ENCODE measurements around the gene ATP6V0C.
"Not testable (repeated sequence)": the region's sequence is repeated elsewhere in the genome, so short reads cannot be mapped to it uniquely, and the experiment has no call there.

ATP6V0C gene

GRCh38 chr16:2474877-2475412, 38.8 kb upstream of the ATP6V0C start, which contains the start of gene TBC1D24:
Gene TBC1D24 (plus strand): TSS chr16:2475127. CDS start chr16:2496149, 21,022 bp downstream.
- peak; percentile 44 to 60 for DNase-seq (ENCODE audit: low read depth in 2 of 2)

DNA sequence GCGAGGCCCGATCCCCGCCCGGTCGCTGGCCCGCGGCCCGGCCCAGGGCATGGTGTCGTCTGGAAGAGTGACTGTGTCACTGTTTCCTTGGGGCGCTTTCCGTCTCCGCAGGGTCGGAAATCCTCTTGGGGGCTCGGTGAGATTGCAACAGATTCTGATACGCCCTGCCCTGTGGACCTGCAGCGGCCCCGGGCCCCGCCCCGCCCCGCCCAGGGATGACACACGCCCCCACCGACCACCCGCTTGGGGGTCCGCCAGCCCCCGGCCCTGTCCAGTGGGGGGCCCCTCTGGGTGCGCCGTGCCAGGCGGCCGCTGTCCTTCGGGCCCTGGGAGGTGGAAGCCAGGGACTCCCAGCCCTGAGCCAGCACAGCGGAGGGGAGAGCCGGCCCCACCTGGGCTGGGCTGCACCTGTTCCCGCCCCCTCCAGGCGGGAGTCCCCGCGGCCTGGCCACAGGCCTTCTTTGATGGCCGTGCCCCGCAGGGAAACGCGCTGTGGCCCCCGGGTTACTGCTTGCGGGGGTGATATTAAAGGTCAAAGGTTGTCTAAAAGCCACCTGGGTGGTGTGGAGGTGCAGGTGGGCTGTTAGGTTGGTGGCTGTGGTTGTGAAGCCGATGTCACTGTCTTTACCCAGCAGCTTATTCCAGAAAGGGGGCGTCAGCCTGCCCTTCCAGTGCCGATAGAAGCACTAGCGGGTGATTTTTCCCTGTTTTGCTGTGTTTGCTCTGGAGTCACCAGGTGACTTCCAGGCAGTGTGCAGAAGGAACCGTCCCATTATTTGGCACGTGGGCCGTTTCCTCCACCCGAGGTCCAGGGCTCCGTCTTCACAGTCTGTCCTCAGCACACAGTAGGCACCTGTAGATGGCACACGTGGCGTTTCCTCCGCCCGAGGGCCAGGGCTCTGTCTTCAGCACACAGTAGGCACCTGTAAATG, 38.1 kb upstream of the ATP6V0C start:
- DNase-seq (ENCODE audit: low read depth in 2 of 2) = no peak

DNA sequence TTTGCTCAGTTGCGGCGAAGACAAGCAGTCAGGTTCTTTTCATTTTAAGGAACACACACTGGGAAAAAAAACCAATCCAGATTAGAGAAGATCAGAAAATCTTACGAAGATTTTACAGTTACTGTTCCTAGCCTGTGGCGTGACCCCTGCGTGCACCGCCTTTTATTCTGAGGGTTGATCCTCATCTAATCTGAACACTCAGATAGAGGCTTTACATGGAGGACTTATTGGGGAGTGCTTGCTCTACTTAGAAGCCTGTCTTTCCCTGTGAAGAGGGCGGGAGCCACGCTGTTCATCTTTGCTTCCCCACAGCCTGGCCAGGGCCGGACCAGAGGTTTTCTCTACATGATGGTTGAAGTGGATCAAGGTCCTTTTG, 37.4 kb upstream of the ATP6V0C start:
- DNase-seq (ENCODE audit: low read depth in 2 of 2) = no peak

- DNase-seq (ENCODE audit: low read depth in 2 of 2) = no peak
These were observed 37.0 kb upstream of the ATP6V0C start for GRCh38 chr16:2476741-2477140.

- no peak for DNase-seq (ENCODE audit: low read depth in 2 of 2)
These were observed 36.4 kb upstream of the ATP6V0C start for GRCh38 chr16:2477327-2477726.

DNA sequence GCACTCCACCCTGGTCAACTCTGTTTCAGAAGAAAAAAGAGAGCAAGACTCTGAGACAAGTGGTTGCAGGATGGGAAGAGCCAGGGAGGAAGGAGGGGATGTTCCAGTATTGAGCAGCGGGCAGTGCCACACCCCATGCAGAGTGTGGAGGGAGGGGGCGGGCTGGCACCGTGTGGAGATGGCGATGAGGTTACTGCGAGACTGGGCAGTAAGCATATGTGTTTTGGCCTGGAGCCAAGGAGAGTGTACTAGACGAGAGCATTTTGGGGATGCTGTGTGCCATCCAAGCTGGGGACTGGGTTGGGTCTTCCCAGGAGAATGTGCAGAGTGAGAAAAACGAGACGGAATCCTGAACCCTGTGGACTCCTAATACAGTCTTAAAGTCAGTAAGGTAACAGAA, 35.5 kb upstream of the ATP6V0C start:
- DNase-seq (ENCODE audit: low read depth in 2 of 2) = no peak

DNA sequence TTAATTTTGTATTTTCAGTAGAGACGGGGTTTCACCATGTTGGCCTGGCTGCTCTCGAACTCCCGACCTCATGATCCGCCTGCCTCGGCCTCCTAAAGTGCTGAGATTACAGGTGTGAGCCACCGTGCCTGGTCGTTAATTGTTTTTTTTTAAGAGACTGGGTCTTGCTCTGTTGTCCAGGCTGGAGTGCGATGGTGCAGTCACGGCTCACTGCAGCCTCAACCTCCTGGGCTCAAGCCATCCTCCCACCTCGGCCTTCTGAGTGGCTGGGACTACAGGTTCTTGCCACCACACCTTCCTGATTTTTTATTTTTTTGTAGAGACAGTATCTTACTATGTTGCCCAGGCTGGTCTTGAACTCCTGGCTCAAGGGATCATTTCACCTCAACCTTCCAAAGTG, 33.8 kb upstream of the ATP6V0C start:
- not testable (repeated sequence) for DNase-seq (ENCODE audit: low read depth in 2 of 2)

DNA sequence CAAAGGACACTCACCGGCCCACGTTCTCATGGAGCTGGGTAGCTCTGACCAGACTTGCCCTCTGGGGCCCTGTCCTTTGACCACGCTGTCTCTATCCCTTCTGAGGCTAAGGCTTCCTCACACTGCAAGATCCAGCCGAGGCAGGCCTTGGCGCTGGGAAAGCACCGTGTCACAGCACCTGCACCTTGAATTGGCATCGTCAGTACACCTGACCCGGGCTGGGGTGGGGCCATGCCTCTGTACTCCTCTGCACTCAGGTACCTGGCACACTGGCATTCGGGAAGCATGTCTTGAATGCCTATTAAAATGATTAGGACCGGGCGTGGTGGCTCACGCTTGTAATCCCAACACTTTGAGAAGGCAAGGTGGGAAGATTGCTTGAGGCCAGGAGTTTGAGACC, 32.8 kb upstream of the ATP6V0C start:
- no peak for DNase-seq (ENCODE audit: low read depth in 2 of 2)

DNA sequence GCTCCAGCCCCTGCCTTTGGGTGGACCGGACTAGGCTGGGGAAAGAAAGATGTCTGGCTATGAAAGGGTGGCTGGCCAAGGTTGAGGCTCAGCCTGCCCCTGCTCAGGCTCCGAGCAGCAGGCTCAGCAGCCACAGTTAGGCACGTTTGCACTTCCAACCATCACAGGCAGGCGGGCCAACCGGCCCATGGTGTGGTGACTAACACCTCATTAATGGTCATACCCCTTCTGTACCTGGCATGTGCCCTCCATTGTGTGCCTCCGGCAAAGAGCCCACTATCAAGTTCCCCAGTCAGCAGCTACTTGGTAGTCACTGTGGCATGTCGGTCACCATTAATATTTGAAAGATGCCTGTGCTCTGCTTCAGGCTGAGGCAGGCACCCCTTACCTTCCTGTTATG, 32.1 kb upstream of the ATP6V0C start:
- DNase-seq (ENCODE audit: low read depth in 2 of 2) = no peak

DNA sequence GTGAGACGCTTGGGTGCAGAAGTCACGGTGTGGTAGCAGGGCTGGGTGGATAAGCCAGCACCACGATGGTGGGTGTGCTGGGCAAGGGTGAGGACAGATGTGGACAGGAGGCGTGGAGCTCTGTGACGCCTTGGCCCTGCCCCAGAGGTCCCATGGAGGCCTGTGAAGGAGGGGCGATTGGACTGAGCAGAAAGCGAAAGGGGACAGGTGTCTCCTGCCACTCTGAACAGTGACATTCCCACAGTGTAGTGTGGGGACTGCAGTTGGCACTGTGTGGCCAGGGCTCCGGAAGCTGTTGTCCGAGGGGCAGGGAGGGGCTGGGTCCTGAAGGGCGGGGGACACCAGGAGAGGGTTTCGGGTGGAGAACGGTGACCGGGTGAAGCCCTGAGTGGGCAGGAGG, 31.5 kb upstream of the ATP6V0C start:
- no peak for DNase-seq (ENCODE audit: low read depth in 2 of 2)

GRCh38 chr16:2482708-2483534, 30.8 kb upstream of the ATP6V0C start:
- no peak for DNase-seq (ENCODE audit: low read depth in 2 of 2)

DNA sequence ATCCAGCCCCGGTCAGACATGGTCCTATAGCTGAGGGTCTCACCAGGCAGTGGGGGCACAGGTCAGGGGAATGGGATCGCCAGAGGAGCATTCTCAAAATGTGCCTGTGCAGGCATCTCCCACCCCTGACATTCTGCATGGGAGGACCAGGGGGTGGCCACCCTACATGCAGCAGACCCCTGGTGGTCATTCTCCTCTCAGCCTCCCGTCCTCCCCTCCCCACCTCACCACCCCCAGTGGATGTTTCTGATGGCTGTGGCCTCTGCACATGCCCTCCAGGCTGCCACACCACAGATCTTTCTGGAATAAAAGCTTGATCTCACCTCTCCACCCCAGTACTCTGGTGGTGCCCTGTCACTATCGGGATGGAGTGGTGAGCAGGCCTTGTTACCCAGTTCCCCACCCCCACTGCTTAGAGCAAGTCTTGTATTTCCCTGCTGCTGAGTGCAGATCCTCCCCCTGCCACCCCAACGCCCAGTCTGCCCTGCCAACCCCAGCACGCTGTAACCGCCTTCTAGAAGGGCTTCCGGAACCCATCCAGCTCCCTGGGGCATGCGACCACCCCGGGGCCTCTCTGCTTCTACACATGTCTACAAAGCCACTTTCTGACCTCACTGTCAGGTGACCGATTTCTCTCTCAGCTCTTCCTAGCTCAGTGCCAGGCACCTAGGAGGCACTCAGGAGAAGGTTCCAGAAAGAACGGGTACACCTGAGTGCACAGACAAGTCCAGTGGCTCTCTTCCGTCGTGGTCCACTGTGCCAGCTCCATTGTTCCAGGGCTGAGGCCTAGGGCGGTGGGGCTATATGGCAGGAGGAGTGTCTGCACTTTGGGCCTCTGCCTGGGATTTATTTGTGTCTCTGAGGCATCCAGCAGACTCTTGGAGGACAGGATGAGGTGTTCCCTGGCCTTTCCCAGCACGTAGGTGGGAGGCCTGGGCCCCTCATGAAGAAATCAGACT, 29.5 kb upstream of the ATP6V0C start:
- DNase-seq (ENCODE audit: low read depth in 2 of 2) = no peak

GRCh38 chr16:2484898-2485508, 28.7 kb upstream of the ATP6V0C start:
- DNase-seq (ENCODE audit: low read depth in 2 of 2) = no peak

GRCh38 chr16:2485811-2486507, 27.8 kb upstream of the ATP6V0C start:
- DNase-seq (ENCODE audit: low read depth in 2 of 2) = no peak

- no peak for DNase-seq (ENCODE audit: low read depth in 2 of 2)
These were observed 26.9 kb upstream of the ATP6V0C start for GRCh38 chr16:2486645-2487516.

DNA sequence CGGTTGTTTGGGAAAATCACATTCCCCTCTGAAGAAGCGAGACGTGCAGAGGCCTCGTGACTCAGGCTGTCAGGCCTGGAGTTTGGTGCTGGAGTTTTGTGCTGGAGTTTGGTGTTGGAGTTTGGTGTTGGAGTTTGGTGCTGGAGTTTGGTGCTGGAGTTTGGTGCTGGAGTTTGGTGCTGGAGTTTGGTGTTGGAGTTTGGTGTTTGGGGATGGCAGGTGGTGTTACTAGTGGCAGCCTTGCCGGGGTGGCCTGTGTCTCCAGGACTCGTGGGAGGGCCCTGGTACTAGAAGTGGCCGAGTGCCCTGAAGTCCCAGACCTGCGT, 26.3 kb upstream of the ATP6V0C start:
- no peak for DNase-seq (ENCODE audit: low read depth in 2 of 2)

GRCh38 chr16:2487903-2488531, 25.7 kb upstream of the ATP6V0C start:
- DNase-seq (ENCODE audit: low read depth in 2 of 2) = no peak

DNA sequence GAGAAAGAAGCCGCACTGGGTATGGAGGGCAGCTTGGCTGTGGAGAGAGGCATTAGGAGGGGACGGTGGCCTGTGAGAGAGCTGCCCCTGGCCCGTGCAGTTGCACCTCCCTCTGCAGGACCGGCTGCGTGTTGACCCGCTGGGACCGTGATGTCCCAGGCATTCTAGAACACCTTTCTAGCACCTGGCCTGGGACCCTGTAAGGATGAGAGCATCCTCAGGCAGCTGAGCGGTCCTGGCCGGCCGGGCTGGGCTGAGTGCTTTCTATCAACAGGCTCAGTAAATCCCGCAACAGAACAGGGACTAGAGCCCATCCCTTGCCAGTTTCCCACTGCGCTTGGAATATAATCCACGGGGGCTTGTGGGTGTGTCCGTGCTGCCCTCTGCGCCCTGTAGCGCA, 24.2 kb upstream of the ATP6V0C start:
- no peak for DNase-seq (ENCODE audit: low read depth in 2 of 2)

Data from fibroblast of skin of left biceps (primary cell).